Aorta (tissue), 5 donors: ENCODE results near the gene TEX261. TPM values are rescaled to one million over a fixed set of nuclear protein-coding genes. Genes with fewer than 3 reads are reported as not detected.
"Not testable (repeated sequence)": the region's sequence is repeated elsewhere in the genome, so short reads cannot be mapped to it uniquely, and the experiment has no call there.

Experiments
- ATAC-seq: fragments of 200-7000 bp; cut with Tn5 transposase; one replicate; pipeline ENCODE4 v1.9.1; 2022; ENCODE audit warnings: moderate library complexity; ENCODE audit not compliant: low FRiP score
- DNase-seq, 2 donors: peaks; one replicate each; pipeline ENCODE4 v3.0.0-alpha.2; 2020
- H3K27ac ChIP-seq, 2 donors: one replicate each; pipeline ENCODE4 v1.5.1; 2013; ENCODE audit warnings: low read length in 2 of 2, mild to moderate bottlenecking in 2 of 2, moderate library complexity in 2 of 2, control low read depth in 1 of 2, inconsistent platforms in 1 of 2, low read depth in 1 of 2
- H3K27me3 ChIP-seq, 2 donors: one replicate each; pipeline ENCODE4 v1.6.1; 2013; ENCODE audit warnings: control low read depth in 1 of 2, low read length in 1 of 2, mild to moderate bottlenecking in 1 of 2, moderate library complexity in 1 of 2; ENCODE audit not compliant: insufficient read depth in 2 of 2, control insufficient read depth in 1 of 2
- H3K36me3 ChIP-seq, 2 donors: one replicate each; pipeline ENCODE4 v1.6.1; 2013; ENCODE audit warnings: control low read depth in 1 of 2, low read length in 1 of 2, mild to moderate bottlenecking in 1 of 2; ENCODE audit not compliant: insufficient read depth in 2 of 2, control insufficient read depth in 1 of 2
- H3K4me1 ChIP-seq, 2 donors: one replicate each; pipeline ENCODE4 v1.6.1; 2013; ENCODE audit warnings: low read length in 2 of 2, control low read depth in 1 of 2, mild to moderate bottlenecking in 1 of 2, moderate library complexity in 1 of 2; ENCODE audit not compliant: insufficient read depth in 2 of 2, control insufficient read depth in 1 of 2
- H3K4me3 ChIP-seq, 2 donors: one replicate each; pipeline ENCODE4 v1.5.1; 2013; ENCODE audit warnings: low read length in 2 of 2, control low read depth in 1 of 2, mild to moderate bottlenecking in 1 of 2
- H3K9me3 ChIP-seq: one replicate; pipeline ENCODE4 v1.6.1; 2013; ENCODE audit warnings: mild to moderate bottlenecking, low read length; ENCODE audit not compliant: control insufficient read depth
- WGBS, 2 donors: extraction: QIAGEN DNeasy Blood & Tissue Kit; methylation state at CpG; one replicate each; pipeline ENCODE4 v1.1.7; 2013; 5-methylcytosine and 5-hydroxymethylcytosine counted together
- intact Hi-C, 2 donors: fragments of 100-400 bp; cut with DNase I; formaldehyde crosslinking; loops; one replicate each; pipeline versions ENCODE4 v1.14.2 to v1.15.0; 2022
- long read RNA-seq, 2 donors: library from polyadenylated mRNA; unstranded; transcript quantifications; one replicate each; pipeline ENCODE4 v2.0.0, GENCODE V29; 2020 to 2021
- polyA plus RNA-seq, 2 donors: library from polyadenylated mRNA; stranded (reverse); fragments of 200-250 nt; gene quantifications; one replicate each; pipeline ENCODE4 v1.2.3, GENCODE V29; 2013
- total RNA-seq, 2 donors: library from RNA; stranded (reverse); fragmentation: NEBNext Ultra II Directional; extraction: Animal tissue kit (Norgen Biotek cat#: 25700); gene quantifications; one replicate each; pipeline ENCODE4 v1.2.1, GENCODE V29; 2021
- donor health status: healthy with polysubstance abuse.
- donor health status: Bipolar disorder and iron deficiency.
- donor health status: DM: no; HTN: no; CAD: no.
- donor health status: DM: no; HTN: no; CAD: no.
- donor health status: DM: yes; HTN: yes; CAD: no.

Gene TEX261
- total RNA-seq = 10 to 100 TPM; 51.0 to 58.1 TPM
- 10 to 100 TPM; 26.8 to 37.0 TPM for polyA plus RNA-seq
- long read RNA-seq, donor 1, transcript TEX261-201 (6 exons, 3,441 nt) = major isoform, 5 of 36 reads
- long read RNA-seq, donor 1, partial matches to known transcripts = 6 of 36 reads
- long read RNA-seq, donor 1, other reads (novel, unspliced or antisense) = 23 of 36 reads
- long read RNA-seq, donor 2, transcript TEX261-201 (6 exons, 3,441 nt) = major isoform, 23 of 35 reads
- long read RNA-seq, donor 2, partial matches to known transcripts = 2 of 35 reads
- long read RNA-seq, donor 2, other reads (novel, unspliced or antisense) = 8 of 35 reads

DNA sequence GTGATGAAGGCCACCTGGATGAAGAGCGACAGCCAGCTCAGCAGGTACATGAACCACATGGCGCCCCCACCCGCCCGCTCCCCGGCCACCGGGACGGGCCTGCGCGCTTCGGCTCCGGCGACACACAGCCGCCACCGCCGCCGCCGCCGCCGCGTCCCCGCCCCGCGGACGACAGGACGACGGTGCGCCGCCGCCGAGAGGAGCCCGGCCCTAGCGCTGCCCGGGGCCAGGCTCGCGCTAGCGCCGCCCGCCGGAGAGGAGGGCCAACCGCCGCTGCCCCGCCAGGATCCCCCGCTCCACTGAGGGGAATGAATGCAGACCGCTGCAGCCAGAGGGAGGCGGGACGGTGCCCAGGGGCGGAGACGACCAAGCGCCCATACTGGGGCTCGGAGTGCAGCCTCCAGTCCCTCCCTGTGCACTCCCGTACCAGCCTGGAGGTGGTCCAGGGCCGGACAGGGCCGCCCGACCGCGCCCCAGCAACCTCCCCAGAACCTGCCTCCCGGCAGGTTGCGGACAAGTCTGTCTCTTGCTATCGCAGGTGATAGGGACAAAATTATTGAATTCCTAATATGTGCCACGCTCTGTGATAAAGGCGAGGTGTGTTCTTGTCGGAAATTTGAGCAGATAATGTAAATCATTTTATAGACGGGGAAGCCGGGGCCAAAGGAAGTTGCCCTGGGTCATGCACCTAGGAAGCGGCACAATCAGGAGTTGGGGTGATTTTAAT lies at the start of gene TEX261:
Gene TEX261 (minus strand): TSS at position 175 of the 727 bp plus-strand sequence. CDS start 116 bp downstream, at position 59.
- no peaks in the 10 kb centered on the region for H3K36me3 ChIP-seq
- DNase-seq = peak; percentile 93 to 97
- H3K27me3 ChIP-seq = no peaks in the 10 kb centered on the region
- peak within 1 kb of the TSS in 1 of 2 donors; percentile 2 for H3K27ac ChIP-seq
- no peaks in the 10 kb centered on the region for H3K9me3 ChIP-seq
- peaks cover 0 to 2% of the 10 kb centered on the region in 2 donors for H3K4me1 ChIP-seq
- peak within 1 kb of the TSS; percentile 84 to 86 for H3K4me3 ChIP-seq
- peak; percentile 98 for ATAC-seq
- intact Hi-C loops = loop anchor here (5.0 to 10.0 kb wide), 2 partner anchors 72 to 130 kb away; partner anchors contain the start of gene NAGK (in 1 of the 2)
- WGBS, 2 donors = 0 to 1% methylated on average over 40 to 65 of the region's 65 CpGs

DNA sequence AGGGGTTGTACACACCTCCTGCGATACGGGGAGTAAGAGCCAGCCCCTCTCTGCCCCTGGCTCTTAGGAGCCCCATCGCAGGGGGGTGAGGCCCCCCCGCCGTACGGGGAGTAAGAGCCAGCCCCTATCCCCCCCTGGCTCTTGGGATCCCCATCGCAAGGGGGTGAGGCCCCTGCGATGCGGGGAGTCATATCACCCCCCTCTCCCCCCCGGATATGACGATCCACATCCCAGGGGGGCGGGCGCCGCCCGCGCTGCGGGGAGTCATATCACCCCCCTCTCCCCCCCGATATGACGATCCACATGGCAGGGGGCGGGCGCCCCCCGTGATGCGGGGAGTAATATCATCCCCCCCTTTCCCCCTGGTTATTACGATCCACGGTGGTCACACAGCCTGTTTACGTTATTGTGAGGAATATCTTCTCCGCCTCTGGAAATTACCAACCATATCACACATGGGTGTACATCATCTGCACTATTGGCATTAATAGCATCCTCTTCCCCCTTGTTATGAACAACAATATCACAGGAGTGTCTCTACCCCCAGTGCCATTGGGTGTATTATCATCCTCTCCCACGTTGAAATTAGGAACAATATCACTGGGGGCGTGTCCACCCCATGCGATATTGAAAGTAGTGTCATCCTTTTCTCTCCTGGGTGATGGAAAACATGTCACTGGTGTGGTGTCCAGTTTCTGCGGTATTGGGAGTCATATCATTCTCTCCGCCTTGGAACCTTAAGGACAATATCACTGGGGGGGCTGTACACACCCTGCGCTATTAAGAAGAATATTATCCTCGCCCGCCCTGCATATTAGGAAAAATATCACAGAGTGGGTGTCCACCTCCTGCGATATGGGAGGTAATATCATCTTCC lies 49.1 kb upstream of the TEX261 start:
- intact Hi-C loops = no loop called here
- no peak for ATAC-seq
- Histone ChIP-seq H3K9me3 (no peaks in the 10 kb centered on the region), H3K36me3 (no peaks in the 10 kb centered on the region), H3K4me1 (no peaks in the 10 kb centered on the region), H3K4me3 (no peak overlapping the region), H3K27me3 (no peaks in the 10 kb centered on the region), H3K27ac (no peak overlapping the region)
- no peak for DNase-seq
- 79% methylated on average over 29 to 36 of the region's 36 CpGs for WGBS, 2 donors

- no peak overlapping the region for H3K4me3 ChIP-seq
- no peaks in the 10 kb centered on the region for H3K27me3 ChIP-seq
- ATAC-seq (no peak), DNase-seq (no peak)
- H3K27ac ChIP-seq = no peak overlapping the region
- WGBS, 2 donors = 70 to 73% methylated on average over 4 of the region's 4 CpGs
- no peaks in the 10 kb centered on the region for H3K4me1 ChIP-seq
- no peaks in the 10 kb centered on the region for H3K9me3 ChIP-seq
- no peaks in the 10 kb centered on the region for H3K36me3 ChIP-seq
- intact Hi-C loops = no loop called here
Measured at GRCh38 chr2:71042287-71042686, 47.6 kb upstream of the TEX261 start.

DNA sequence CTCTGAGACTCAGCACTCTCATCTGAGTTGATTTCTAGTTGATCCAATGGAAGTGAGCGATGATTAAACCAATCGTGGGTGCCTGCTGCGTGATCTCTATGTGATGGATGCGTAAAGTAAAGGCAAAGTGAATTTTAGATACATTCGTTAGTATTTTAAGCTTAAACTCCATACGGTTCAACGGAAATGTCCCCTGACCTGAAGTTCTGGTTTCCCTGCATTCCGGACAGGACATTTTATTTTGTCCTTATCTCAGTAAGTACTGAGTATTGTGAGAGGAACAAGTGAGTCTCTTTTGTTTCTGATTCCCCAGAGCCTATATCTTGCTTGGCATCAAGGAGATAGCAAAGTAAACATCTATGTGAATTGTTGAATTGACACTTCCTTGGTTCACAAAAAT lies 41.6 kb upstream of the TEX261 start:
- H3K9me3 ChIP-seq, H3K4me1 ChIP-seq, DNase-seq, ATAC-seq, H3K27ac ChIP-seq, H3K4me3 ChIP-seq, H3K27me3 ChIP-seq, H3K36me3 ChIP-seq, intact Hi-C loops: not testable (repeated sequence)
- 90 to 91% methylated on average over 8 of the region's 8 CpGs for WGBS, 2 donors

GRCh38 chr2:71023553-71024243 lies 29.0 kb upstream of the TEX261 start:
- DNase-seq, ATAC-seq, H3K36me3 ChIP-seq, intact Hi-C loops, H3K4me3 ChIP-seq, H3K27me3 ChIP-seq, H3K4me1 ChIP-seq, H3K27ac ChIP-seq, H3K9me3 ChIP-seq: not testable (repeated sequence)
- 72 to 75% methylated on average over 15 of the region's 15 CpGs for WGBS, 2 donors

- H3K36me3 ChIP-seq, DNase-seq, H3K27me3 ChIP-seq, H3K27ac ChIP-seq, H3K4me3 ChIP-seq, intact Hi-C loops, ATAC-seq, H3K4me1 ChIP-seq, H3K9me3 ChIP-seq: not testable (repeated sequence)
- 56 to 66% methylated on average over 14 of the region's 14 CpGs for WGBS, 2 donors
Measured at GRCh38 chr2:71021394-71021793, 26.7 kb upstream of the TEX261 start.

DNA sequence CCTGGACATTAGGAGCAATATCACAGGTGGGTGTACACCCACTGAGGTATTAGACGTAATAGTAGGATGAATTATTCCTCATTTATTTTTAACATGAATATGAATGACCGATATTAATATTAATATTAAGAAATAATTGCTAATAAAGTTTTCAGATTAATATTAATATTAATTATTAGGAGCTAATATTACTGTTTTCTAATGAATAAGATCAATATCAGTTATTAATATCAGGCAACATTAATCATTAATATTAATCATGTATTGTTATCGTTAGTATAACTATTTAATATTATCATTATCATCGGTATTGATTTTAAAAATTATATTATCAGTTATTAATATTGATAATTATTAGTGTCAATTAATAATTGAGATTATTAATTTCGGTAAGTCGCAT lies 25.3 kb upstream of the TEX261 start:
- not testable (repeated sequence) for H3K36me3 ChIP-seq

DNA sequence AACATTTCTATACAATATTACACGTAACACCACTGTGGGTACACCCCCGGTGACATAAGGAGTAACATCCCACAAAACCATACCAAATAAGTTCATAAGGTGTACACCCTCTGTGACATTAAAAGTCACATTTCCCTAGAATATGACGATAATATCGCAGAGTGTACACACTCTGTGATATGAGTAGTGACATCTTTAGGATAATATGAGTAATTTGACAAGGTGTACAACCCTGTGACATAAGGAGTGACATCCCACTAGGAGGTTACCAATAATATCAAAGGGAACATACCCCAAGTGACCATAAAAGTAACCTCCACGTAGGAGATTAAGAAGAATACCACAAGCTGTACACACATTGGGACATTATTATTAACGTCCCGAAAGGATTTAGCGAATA lies 24.0 kb upstream of the TEX261 start:
- Histone ChIP-seq H3K36me3 (no peaks in the 10 kb centered on the region), H3K4me1 (no peaks in the 10 kb centered on the region), H3K27me3 (no peaks in the 10 kb centered on the region), H3K27ac (no peak overlapping the region), H3K9me3 (no peaks in the 10 kb centered on the region), H3K4me3 (no peak overlapping the region)
- no peak for ATAC-seq
- 83 to 86% methylated on average over 8 of the region's 8 CpGs for WGBS, 2 donors
- intact Hi-C loops = no loop called here
- DNase-seq = no peak

More for the DNA sequence above, 25.3 kb upstream of the TEX261 start:
- DNase-seq, H3K4me3 ChIP-seq, ATAC-seq, H3K9me3 ChIP-seq, H3K27ac ChIP-seq, intact Hi-C loops, H3K4me1 ChIP-seq, H3K27me3 ChIP-seq: not testable (repeated sequence)
- WGBS, 2 donors = 85 to 88% methylated on average over 6 of the region's 6 CpGs
